KMS-11 (cell line): ENCODE measurements around the gene IL31RA.

Experiments used
- H2AFZ ChIP-seq: fragments of 200-600 bp; sonication (generic); 2 replicates; pipeline ENCODE4 v1.6.1; 2016; ENCODE audit warnings: antibody characterized with exemption, mixed run types, low read depth
- H3K27ac ChIP-seq: fragments of 200-600 bp; sonication (generic); 2 replicates; pipeline ENCODE4 v1.6.1; 2016; ENCODE audit warnings: mild to moderate bottlenecking, mixed run types
- H3K27me3 ChIP-seq: fragments of 200-600 bp; sonication (generic); 2 replicates; pipeline ENCODE4 v1.6.1; 2017; ENCODE audit warnings: mild to moderate bottlenecking, low read depth, mixed run types, moderate library complexity; ENCODE audit not compliant: insufficient read depth
- H3K36me3 ChIP-seq: fragments of 200-600 bp; sonication (generic); 2 replicates; pipeline ENCODE4 v1.6.1; 2017; ENCODE audit warnings: mild to moderate bottlenecking, mixed run types; ENCODE audit not compliant: insufficient read depth
- H3K4me1 ChIP-seq: fragments of 200-600 bp; sonication (generic); 2 replicates; pipeline ENCODE4 v1.6.1; 2016; ENCODE audit warnings: mild to moderate bottlenecking, low read depth, mixed run types; ENCODE audit not compliant: poor library complexity, severe bottlenecking
- H3K4me2 ChIP-seq: fragments of 200-600 bp; sonication (generic); 2 replicates; pipeline ENCODE4 v1.7.0; 2016; ENCODE audit warnings: mild to moderate bottlenecking, mixed run types
- H3K4me3 ChIP-seq: fragments of 200-600 bp; sonication (generic); IDR thresholded peaks from 2 replicates; pipeline ENCODE4 v1.6.1; 2017; ENCODE audit warnings: low read depth, low read length, mixed read lengths; ENCODE audit not compliant: insufficient read depth
- H3K79me2 ChIP-seq: fragments of 200-600 bp; sonication (generic); 2 replicates; pipeline ENCODE4 v1.6.1; 2016; ENCODE audit warnings: low read depth, mixed run types; ENCODE audit not compliant: insufficient read depth
- H3K9ac ChIP-seq: fragments of 200-600 bp; sonication (generic); 2 replicates; pipeline ENCODE4 v1.6.1; 2016; ENCODE audit warnings: mild to moderate bottlenecking, mixed run types
- H4K20me1 ChIP-seq: fragments of 200-600 bp; sonication (generic); 2 replicates; pipeline ENCODE4 v1.6.1; 2016; ENCODE audit warnings: mild to moderate bottlenecking, mixed run types; ENCODE audit not compliant: insufficient read depth
- TF ChIP-seq, protein P1 (sequence below): fragments of 200-600 bp; sonication (generic); conservative IDR thresholded peaks from 2 replicates; pipeline ENCODE4 v1.6.1; 2017; ENCODE audit warnings: low read depth, mild to moderate bottlenecking, antibody characterized with exemption, low read length, moderate library complexity, mixed read lengths

Gene IL31RA

DNA sequence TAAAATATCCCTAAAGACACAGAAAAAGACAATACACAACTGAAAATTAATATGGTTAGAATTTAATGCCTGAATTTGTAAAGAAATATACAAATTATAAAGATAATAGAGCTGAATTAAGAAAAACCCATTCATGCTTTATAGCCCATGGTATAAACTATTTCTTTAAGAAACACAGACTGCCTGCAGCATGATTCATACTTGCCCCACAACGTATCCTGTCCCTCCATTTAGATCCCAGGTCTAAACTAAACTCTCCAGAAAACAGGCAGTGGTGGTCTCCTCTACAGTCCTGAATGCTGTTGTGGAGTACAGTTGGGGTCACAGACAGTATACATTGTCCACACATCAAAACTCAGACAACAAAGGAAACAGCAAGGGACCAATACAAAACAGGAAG is 118.8 kb downstream of the IL31RA start:
- TF ChIP-seq, protein P1, sequence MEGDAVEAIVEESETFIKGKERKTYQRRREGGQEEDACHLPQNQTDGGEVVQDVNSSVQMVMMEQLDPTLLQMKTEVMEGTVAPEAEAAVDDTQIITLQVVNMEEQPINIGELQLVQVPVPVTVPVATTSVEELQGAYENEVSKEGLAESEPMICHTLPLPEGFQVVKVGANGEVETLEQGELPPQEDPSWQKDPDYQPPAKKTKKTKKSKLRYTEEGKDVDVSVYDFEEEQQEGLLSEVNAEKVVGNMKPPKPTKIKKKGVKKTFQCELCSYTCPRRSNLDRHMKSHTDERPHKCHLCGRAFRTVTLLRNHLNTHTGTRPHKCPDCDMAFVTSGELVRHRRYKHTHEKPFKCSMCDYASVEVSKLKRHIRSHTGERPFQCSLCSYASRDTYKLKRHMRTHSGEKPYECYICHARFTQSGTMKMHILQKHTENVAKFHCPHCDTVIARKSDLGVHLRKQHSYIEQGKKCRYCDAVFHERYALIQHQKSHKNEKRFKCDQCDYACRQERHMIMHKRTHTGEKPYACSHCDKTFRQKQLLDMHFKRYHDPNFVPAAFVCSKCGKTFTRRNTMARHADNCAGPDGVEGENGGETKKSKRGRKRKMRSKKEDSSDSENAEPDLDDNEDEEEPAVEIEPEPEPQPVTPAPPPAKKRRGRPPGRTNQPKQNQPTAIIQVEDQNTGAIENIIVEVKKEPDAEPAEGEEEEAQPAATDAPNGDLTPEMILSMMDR = no peak
- H3K9ac ChIP-seq = no peak overlapping the region
- H3K4me3 ChIP-seq = no peak overlapping the region
- H3K36me3 ChIP-seq = peaks cover 76% of the 10 kb centered on the region
- H3K79me2 ChIP-seq = peaks cover 100% of the 10 kb centered on the region
- peaks cover 42% of the 10 kb centered on the region for H4K20me1 ChIP-seq
- H2AFZ ChIP-seq = no peak overlapping the region
- H3K27me3 ChIP-seq = no peaks in the 10 kb centered on the region
- H3K27ac ChIP-seq = peak overlapping the region; percentile 34; the same call in 1 of the 2 replicates
- H3K4me1 ChIP-seq = peaks cover 100% of the 10 kb centered on the region
- peak overlapping the region; percentile 32; the same call in 1 of the 2 replicates for H3K4me2 ChIP-seq
